ENCODE results near the gene DEDD2.

- TF ChIP-seq, protein P1, sequence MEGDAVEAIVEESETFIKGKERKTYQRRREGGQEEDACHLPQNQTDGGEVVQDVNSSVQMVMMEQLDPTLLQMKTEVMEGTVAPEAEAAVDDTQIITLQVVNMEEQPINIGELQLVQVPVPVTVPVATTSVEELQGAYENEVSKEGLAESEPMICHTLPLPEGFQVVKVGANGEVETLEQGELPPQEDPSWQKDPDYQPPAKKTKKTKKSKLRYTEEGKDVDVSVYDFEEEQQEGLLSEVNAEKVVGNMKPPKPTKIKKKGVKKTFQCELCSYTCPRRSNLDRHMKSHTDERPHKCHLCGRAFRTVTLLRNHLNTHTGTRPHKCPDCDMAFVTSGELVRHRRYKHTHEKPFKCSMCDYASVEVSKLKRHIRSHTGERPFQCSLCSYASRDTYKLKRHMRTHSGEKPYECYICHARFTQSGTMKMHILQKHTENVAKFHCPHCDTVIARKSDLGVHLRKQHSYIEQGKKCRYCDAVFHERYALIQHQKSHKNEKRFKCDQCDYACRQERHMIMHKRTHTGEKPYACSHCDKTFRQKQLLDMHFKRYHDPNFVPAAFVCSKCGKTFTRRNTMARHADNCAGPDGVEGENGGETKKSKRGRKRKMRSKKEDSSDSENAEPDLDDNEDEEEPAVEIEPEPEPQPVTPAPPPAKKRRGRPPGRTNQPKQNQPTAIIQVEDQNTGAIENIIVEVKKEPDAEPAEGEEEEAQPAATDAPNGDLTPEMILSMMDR (IDR thresholded peaks at IDR 0.05) = no peak
- TF ChIP-seq POLR2A (IDR thresholded peaks at IDR 0.05) = no peak
Observed at GRCh38 chr19:42226886-42227285, 9.4 kb upstream of the DEDD2 start.
